NCI-H1092 (cell line): ENCODE data around the gene TOP1.

Source experiments
- DNase-seq: peaks from one replicate; lab custom pipeline; 2025; lab: John Stamatoyannopoulos, UW

TOP1 gene

DNA sequence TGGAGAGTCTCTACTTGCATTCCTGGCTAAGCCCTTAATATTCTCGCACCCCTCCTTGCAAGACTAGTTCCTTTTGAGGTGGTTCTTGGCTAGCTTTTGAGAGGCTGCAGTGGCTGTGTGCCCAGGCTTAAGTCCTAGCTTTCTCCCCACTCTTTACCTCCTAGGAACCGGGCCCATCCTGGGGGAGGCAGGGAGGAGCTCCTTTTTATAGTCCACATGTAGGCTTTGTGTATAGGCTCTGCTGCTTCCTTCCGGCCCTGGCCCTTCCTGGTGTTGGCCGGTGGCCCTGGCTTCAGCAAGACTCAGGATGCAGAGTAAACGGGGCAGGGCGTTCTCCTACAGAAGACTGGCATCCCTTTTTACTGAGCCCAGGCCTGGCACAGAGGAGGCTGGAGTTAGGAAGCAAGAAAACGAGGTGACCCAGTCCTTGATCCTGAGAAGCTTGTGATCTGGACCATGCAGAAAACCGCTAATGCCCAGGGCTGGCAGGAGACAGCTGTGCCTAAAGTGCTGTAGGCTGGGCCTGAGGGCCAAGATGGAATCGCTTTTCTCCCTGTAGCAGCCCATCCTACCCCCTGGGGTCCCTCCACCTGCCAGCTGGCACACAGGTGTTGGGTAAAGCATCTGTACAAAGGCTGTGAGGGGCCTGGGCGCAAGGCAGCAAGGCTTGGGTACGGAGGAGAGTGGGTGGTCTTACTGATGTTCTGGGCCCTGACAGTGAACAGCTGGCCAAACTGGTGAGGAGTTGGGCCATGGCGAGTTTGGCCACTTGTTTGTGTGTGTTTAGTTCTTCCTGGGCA is 117.4 kb downstream of the TOP1 start:
- no peak for DNase-seq

DNA sequence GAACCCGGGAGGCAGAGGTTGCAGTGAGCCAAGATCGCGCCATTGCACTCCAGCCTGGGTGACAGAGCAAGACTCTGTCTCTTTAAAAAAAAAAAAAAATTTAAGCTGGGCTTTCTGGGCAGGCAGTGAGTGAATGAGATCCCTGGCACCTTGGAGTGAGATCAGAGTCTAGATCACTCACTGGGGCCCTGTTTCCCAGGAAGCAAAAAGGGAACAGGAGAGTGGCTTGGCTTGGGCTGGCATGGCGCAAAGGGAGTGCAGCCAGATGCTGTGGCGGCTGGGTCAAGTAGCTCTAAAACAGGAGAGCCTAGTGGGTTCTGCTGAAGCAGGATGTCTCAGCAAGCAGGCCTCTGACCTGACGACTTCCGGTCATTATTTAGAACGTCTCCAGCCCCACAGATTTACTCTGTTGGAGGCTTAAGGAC is 119.2 kb downstream of the TOP1 start:
- DNase-seq = no peak

DNA sequence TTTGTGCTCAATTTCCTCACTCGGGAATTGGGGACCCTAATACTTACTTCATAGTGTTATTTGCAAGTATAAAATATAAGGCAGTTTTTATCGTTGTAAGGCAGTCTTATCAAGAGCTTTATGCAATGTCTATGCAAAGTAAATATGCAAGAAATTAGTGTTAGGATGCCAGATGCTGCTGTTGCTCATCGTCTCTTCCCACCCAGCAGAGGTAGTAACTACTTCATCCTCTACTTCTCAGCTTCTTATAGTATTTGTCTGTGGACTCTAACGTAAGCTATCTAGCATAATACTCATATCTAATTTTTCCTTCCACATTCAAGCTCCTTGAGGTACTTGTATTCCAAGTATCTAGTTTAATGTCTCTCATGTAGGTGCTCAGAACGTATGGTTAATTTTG is 120.3 kb downstream of the TOP1 start:
- DNase-seq = no peak

DNA sequence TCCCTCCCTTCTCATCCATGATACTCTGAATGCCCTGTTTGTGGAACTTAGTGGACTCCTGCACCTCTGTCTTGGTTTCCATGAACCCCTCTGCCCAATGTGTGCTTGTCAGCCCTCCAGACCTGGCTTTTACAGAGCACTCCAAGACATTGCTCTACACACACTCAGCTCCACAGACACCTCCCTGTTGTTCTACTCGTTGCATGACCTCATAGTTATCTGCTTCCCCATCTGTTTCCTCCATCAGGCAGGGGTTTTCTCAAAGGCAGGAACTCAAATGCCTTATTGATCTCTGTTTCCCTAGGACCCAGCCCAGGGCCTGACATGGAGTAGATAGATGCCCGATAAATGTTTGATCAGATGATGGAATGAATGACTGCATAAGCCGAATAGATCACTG is 122.0 kb downstream of the TOP1 start:
- DNase-seq = no peak

DNA sequence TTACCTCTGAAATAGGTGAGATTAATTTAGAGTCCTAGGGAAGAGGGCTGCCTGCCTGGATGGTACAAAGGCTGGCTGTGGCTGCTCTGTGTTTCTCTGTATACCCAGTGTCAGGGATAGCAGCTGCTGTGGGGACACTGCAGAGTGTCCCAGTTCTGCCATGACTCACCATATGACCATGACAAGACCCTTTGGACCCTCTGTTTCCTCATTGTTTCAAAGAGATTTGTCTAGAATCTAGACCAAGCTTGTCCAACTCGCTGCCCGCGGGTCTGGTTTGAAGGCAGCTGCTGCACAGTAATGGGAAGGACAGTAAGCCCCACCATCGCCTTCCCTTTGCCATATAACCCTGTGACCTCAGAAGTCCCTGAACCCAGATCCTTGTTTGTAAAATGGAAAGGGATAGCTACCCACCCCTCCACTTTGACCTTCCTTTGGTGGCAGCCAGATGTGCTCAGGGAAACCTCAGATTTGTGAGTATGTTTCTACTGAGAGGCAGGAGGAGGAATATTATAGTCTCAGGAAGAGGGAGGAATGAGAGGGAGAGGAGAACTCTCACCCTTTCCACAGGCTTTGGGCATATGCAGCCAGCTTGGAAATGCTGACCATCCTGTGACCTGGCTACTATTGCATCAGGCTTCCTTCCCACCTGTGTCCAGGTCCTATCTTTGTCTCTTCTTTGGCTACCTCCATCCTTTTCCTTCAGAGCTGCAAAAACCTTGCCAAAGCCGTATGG is 122.7 kb downstream of the TOP1 start:
- no peak for DNase-seq

DNA sequence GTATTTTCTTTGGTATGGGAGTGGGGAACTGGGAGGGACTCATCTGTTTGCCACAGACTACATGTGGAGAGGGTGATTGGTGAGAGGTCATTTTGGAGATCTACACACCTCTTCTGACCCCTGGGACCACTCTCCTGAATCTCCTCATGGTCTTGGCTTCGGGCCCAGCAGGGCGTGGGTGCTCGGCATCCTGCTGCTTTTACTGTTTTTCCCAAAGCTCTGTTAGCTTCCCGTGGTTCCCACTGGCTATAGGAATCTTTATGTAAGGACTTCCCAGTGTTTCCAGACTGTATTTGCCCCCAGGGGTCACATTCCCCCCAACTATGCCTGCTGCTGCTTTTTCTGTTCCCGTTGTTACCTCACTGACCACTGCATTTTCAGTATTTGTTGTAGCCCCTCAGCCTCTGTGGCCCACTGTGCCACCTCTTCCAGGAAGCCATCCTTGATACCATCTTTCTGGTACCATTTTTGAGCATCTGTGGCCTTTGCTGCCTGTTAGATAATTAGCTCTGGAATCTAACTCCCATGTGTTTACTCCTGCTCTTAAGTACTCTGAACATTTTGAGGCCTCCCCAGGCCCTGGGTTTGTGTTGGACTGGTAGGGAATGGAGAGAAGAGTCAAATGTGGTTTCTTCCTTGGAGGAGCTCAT is 123.6 kb downstream of the TOP1 start:
- no peak for DNase-seq

DNA sequence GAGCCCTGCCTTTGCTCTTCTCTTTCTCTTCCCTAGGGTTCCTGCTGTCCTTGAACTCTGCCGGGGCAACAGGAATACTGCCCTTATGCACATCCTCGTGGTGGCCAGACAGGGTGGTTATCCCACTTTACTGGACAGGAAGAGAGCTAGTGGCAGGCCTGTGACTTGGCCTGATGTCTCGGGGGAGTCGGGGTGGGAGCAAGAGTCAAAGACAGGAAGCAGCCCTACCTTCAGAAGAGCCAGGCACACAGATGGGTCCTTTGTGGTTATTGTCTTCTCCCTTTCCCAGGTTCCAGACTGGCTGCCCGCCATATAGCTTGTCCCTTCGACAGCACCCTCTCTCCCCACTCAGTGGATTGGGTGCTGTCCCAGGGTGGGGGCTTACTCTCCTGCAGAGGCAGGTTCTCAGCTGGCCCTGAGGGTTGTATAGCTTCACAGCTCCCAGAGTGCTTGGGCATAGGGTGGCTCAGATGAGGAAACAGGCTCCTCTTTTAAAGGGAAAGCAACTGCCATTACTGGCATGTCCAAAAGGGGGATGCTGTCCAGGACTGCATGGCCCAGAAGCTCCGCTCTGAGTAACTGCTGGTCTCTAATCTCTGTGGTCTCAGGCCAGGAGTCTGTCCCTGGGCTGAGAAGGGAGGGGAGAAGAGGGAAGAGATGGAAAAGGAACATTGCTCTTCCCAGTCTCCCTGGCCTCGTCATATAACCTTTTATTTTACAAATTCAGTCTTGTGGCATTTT is 126.0 kb downstream of the TOP1 start:
- no peak for DNase-seq

DNA sequence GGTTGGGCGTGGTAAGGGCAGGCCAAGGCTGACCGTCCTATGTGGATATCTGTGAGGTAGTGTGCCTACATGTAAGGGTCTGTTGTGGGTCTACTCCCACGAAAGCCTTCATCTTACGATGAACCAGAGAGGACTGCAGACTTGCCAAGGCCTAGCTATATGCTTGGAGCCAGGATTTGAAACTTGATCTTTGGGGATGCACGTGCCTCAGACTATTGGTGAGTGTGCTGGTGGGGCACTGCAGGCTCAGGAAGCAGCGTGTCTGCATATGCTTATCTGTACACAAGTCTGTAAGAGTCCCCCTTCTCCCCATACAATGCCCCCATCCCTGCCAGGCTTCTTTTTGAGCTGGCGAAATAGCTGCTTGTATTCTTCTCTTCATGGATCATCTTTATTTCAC is 126.6 kb downstream of the TOP1 start:
- DNase-seq = no peak

DNA sequence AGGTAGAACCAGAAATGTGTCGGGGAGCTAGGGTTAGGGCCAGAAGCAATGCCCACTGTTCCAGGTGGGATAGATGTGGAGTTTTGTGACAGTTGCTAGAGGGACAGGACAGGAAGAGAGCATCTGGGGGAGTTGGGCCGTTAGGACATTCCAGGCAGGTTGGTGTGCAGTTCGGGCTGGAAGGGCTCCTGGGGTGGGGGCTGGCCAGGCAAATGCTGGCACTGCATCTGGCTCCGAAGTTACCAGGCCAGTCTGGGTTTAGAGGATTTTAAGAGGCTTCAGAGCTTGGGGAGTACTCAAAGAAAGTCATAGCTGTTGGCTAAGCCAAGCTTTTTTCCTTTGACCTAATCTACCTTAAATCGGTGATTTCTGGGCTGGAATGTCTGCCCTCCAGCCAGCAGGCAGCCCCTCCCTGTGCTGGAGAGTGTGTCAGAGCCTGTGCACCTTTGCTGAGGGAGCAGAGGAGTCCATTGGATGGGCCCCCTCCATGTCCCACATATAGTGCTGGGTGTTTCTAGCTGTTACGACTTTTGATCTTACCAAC is 129.5 kb downstream of the TOP1 start:
- DNase-seq = no peak

DNA sequence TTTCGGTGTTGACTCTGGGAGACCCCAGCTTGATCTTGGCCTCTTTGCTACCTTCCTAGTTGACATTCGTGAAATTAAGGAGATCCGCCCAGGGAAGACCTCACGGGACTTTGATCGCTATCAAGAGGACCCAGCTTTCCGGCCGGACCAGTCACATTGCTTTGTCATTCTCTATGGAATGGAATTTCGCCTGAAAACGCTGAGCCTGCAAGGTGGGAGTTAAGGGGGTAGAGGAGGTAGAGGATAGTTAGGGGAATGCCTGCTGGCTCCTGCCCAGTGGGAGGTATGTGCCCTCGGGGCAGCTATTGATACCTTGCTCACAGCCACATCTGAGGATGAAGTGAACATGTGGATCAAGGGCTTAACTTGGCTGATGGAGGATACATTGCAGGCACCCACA is 130.9 kb downstream of the TOP1 start:
- no peak for DNase-seq

DNA sequence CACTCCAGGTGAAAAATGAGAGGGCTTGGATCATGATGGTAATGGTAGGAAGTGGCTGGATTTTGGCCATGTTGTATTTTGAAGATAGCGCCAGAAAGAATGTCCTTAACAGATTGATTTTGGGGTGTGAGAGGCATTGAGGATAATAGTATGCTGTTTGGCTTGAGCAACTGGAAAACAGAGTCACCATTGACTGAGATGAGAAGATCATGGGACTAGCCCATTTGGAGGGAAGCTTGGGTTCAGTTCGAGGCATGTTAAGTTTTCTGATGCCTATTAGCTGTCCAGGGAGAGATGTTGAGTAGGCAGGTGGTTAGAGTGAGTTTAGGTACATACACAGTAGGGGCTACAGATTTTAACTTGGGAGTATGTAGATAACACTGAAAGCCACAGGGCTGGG is 132.1 kb downstream of the TOP1 start:
- DNase-seq = no peak

DNA sequence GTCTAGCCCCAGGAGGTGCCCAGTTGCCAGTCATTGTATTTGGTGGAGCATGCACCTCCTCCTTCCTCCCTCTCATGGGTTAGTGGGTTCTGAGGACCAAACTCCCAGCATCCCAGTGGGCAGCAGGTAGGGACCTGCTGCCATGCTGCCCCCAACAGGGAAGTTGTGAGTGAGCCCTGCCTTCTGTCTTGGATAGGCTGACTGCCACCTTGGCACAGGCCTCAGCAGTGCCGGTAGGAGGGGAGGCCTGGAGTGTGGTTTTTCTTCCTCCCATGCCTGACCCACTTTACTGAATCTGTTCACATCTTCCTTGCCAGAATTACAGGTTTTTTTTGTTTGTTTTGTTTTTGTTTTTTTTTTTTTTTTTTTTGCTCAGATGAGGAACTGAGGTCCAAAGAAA is 133.3 kb downstream of the TOP1 start:
- DNase-seq = no peak

DNA sequence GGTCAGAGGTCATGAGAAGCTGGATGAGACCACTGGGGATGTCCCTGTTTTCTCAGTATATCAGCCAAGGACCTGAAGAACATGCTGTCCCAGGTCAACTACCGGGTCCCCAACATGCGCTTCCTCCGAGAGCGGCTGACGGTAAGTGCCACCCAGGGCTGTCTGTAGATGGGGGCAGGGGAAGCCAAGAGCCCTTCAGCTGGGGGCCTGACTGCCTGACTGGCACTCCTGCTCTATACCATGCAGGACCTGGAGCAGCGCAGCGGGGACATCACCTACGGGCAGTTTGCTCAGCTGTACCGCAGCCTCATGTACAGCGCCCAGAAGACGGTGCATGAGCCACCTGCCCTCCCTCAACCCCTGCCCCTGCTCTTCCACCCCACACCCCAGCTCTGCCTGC is 133.8 kb downstream of the TOP1 start:
- no peak for DNase-seq

DNA sequence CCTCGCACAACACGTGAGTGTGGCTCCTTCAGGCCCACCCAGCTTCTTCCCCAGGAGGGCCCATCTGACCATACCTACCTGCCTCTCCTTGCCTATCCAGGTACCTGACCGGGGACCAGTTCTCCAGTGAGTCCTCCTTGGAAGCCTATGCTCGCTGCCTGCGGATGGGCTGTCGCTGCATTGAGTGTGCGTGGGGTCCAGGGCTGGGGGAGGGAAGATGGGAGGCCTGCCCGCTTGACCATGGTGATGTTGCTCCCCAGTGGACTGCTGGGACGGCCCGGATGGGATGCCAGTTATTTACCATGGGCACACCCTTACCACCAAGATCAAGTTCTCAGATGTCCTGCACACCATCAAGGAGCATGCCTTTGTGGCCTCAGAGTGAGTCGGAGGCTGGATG is 135.2 kb downstream of the TOP1 start:
- DNase-seq = no peak

DNA sequence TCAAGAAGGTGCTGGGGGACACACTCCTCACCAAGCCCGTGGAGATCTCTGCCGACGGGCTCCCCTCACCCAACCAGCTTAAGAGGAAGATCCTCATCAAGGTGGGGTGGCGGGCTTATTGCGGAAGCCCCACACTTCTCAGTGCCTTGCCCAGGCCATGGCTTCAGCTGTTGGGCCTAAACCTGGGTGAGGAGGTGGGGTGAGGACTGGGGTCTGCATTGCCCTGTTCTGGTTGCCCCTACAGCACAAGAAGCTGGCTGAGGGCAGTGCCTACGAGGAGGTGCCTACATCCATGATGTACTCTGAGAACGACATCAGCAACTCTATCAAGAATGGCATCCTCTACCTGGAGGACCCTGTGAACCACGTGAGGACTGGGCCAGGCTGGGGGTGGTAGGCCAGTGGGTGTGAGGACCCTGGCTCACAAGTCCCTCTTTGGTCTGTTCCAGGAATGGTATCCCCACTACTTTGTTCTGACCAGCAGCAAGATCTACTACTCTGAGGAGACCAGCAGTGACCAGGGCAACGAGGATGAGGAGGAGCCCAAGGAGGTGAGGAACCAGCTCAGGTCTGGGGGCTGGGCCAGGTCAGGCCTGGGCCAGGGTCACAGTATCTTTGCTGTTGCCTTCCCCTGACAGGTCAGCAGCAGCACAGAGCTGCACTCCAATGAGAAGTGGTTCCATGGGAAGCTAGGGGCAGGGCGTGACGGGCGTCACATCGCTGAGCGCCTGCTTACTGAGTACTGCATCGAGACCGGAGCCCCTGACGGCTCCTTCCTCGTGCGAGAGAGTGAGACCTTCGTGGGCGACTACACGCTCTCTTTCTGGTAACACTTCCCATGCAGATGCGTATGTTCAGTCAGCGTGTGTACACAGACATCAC is 136.6 kb downstream of the TOP1 start:
- no peak for DNase-seq

DNA sequence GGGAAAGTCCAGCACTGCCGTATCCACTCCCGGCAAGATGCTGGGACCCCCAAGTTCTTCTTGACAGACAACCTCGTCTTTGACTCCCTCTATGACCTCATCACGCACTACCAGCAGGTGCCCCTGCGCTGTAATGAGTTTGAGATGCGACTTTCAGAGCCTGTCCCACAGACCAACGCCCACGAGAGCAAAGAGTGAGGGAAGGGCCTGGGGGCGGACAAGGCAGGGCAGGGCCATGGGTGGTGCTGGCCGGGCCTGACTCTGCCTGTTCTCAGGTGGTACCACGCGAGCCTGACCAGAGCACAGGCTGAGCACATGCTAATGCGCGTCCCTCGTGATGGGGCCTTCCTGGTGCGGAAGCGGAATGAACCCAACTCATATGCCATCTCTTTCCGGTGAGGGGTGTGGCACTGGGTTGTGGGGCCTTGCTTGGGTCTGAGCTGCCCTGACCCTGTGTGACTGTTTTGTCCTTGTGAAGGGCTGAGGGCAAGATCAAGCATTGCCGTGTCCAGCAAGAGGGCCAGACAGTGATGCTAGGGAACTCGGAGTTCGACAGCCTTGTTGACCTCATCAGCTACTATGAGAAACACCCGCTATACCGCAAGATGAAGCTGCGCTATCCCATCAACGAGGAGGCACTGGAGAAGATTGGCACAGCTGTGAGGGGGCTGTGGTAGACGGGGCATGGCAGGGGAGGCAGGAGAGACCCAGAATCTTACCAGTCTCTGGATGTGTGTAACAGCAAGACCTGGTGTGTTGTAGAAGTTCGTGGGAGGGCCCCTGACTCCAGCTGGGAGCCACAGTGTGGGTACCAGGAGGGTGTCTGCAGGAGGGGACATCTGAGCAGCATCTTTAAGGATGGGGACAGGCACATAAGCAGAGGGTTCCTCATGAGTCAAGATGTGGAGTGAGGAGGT is 137.8 kb downstream of the TOP1 start:
- DNase-seq = no peak

DNA sequence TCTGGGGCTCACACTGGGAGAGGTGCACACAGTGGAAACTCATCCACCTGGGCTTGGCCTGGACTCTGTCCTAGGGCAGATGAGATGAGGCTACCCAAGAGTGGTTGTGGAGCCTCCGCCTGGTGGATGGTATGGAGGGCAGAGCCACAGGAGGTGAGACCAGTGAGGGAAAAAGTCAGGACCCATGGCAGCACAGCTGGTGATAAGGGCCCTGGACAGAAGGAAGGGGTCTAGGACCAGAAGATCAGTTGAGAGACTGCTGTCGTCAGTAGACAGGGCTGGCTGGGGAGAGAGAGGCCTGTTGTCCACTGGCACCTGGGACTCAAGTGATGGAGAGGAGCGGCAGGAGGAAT is 138.5 kb downstream of the TOP1 start:
- no peak for DNase-seq

DNA sequence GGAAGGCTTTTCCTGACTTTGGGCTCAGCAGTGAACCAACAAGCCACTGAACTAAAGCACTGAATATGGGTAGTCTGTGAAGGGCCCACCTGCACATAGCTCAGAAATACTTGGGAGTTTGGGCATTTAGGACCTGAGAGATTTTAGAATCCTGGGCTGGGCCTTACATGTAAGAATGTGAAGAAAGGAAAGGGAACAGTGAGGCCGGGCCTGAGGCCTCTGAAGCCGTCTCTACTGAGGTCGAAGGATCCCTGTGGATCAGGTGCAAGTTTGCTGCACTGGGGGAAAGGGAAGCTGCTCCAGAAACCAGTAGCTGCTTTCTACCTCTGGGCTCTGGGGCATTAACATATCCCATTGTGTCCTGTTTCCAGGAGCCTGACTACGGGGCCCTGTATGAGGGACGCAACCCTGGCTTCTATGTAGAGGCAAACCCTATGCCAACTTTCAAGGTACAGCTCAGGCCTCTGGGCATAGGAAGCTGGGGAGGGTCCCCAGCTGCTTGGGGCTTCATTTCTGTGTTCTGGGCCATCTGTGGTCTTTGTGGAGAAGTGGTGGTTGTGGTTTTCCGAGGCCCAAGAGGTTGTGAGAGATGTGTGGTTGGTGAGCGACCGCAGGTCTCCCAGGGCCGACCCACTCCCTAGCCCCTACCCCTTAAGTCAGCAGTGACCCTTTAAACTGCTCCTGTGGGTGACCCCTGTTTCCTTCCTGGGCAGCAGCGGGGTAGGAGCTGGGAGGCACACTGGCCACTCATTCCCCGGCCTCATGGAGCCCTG is 139.0 kb downstream of the TOP1 start:
- no peak for DNase-seq
